ENCODE data around the gene SKAP1.

GRCh38 chr17:48296453-48296852, 133.6 kb downstream of the SKAP1 start:
- TF ChIP-seq POLR2A (IDR thresholded peaks at IDR 0.05; ENCODE audit: low read depth) = no peak
- TF ChIP-seq, protein P1, sequence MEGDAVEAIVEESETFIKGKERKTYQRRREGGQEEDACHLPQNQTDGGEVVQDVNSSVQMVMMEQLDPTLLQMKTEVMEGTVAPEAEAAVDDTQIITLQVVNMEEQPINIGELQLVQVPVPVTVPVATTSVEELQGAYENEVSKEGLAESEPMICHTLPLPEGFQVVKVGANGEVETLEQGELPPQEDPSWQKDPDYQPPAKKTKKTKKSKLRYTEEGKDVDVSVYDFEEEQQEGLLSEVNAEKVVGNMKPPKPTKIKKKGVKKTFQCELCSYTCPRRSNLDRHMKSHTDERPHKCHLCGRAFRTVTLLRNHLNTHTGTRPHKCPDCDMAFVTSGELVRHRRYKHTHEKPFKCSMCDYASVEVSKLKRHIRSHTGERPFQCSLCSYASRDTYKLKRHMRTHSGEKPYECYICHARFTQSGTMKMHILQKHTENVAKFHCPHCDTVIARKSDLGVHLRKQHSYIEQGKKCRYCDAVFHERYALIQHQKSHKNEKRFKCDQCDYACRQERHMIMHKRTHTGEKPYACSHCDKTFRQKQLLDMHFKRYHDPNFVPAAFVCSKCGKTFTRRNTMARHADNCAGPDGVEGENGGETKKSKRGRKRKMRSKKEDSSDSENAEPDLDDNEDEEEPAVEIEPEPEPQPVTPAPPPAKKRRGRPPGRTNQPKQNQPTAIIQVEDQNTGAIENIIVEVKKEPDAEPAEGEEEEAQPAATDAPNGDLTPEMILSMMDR (IDR thresholded peaks at IDR 0.05) = no peak

Data from esophagus muscularis mucosa (tissue), 3 donors.